22Rv1 (cell line): ENCODE data around the gene MACROH2A2.

Source experiments
- CTCF ChIP-seq: fragments of 450-650 bp; IDR thresholded peaks from 2 replicates; pipeline ENCODE4 v1.5.1; 2017; ENCODE audit warnings: mild to moderate bottlenecking
- ZFX ChIP-seq: fragments of 450-650 bp; IDR thresholded peaks from 2 replicates; pipeline ENCODE4 v1.6.1; 2017; ENCODE audit warnings: antibody characterized with exemption, borderline replicate concordance

GRCh38 chr10:70097459-70097858, 44.8 kb downstream of the MACROH2A2 start:
- TF ChIP-seq CTCF (no peak), ZFX (no peak)
